Non-pigmented ciliary epithelial cell (primary cell): ENCODE data around the gene LPIN1.

Experiments
- DNase-seq: peaks from one replicate; pipeline ENCODE4 v3.0.0-alpha.2; 2010; ENCODE audit warnings: low read depth

Gene LPIN1, protein sequence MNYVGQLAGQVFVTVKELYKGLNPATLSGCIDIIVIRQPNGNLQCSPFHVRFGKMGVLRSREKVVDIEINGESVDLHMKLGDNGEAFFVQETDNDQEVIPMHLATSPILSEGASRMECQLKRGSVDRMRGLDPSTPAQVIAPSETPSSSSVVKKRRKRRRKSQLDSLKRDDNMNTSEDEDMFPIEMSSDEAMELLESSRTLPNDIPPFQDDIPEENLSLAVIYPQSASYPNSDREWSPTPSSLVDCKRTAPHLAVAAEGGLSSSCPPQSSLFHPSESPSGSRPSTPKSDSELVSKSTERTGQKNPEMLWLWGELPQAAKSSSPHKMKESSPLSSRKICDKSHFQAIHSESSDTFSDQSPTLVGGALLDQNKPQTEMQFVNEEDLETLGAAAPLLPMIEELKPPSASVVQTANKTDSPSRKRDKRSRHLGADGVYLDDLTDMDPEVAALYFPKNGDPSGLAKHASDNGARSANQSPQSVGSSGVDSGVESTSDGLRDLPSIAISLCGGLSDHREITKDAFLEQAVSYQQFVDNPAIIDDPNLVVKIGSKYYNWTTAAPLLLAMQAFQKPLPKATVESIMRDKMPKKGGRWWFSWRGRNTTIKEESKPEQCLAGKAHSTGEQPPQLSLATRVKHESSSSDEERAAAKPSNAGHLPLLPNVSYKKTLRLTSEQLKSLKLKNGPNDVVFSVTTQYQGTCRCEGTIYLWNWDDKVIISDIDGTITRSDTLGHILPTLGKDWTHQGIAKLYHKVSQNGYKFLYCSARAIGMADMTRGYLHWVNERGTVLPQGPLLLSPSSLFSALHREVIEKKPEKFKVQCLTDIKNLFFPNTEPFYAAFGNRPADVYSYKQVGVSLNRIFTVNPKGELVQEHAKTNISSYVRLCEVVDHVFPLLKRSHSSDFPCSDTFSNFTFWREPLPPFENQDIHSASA

DNA sequence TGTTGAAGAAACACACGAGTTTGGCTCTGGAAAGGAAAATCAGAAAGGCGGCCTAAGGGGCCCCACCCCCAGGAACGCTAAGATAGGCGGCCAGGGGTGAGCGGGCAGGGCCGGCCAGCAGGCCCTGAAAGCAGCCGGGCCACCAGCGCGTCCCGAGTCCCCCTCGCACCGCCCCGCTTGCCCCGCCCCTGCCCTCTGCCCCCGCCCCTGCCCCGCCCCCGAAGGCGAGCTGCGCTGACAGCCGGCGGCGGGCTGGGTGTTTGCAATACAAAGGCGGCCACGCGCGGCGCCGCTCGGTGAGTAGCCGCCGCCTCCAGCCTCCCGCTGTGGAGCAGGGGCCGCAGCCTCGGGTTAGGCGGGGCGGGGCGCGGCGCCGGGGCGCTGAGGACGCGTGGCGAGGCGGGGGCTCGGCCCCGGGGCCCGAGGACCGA, at the start of gene LPIN1:
Gene LPIN1 (plus strand): TSS at position 257 of the 431 bp plus-strand sequence. CDS start 18,910 bp downstream, outside the sequence.
- no peak for DNase-seq

DNA sequence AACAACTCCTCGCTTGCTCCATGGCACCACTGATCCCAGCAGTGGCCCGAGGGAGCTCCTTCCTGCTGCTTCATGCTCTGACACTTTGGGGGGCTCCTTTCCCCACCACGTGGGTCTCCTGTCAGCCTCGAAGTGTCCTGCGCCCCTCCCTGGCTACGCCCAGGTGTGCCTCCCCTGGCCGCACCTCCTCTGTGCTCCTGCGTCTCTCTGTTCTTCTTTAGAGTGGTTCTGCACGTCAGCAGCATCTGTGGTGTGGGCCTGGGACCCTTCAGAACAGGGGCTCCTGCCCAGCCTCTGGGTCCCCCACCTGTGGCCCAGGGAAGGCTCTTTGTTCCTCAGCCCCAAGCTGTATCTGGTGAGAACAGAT, 49.7 kb upstream of the LPIN1 start:
- DNase-seq, result no peak

DNA sequence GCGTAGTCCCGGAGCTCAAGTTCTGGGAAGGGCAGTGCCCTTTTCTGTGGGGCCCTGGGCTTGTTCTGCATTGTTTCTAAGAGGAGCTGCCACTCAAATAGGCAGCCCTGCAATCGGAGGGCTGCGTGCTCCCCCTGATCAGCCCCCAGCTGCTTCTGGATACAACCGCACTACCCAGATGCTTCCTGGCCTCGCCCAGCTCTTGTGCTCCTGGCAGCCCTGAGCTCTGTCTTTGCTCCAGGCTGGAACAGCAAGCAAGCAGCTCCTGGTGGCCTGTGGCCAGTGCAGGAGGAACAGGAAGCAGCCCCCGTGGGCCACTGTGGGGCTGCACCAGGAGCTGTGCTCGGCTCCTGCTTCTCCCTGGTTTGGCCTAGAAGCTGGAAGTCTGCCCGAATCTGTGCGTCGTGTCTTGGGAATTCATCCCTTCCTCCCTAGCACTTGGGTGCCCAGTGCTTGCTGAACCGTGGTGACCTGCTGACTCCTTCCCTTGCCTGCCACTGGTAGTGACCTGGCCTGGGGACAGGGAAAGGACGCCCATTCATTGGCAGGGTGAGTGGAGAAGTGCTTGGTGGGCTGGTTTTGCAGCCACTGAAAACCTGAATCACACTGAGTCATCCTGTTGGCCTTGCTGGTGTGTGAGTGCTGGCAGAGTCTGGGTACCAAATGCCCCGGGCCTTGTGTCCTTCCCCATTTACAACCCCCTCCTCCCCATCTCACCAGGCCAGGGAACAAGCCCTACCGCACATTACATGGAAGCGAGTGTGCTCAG, 49.1 kb upstream of the LPIN1 start:
- DNase-seq, result no peak

DNA sequence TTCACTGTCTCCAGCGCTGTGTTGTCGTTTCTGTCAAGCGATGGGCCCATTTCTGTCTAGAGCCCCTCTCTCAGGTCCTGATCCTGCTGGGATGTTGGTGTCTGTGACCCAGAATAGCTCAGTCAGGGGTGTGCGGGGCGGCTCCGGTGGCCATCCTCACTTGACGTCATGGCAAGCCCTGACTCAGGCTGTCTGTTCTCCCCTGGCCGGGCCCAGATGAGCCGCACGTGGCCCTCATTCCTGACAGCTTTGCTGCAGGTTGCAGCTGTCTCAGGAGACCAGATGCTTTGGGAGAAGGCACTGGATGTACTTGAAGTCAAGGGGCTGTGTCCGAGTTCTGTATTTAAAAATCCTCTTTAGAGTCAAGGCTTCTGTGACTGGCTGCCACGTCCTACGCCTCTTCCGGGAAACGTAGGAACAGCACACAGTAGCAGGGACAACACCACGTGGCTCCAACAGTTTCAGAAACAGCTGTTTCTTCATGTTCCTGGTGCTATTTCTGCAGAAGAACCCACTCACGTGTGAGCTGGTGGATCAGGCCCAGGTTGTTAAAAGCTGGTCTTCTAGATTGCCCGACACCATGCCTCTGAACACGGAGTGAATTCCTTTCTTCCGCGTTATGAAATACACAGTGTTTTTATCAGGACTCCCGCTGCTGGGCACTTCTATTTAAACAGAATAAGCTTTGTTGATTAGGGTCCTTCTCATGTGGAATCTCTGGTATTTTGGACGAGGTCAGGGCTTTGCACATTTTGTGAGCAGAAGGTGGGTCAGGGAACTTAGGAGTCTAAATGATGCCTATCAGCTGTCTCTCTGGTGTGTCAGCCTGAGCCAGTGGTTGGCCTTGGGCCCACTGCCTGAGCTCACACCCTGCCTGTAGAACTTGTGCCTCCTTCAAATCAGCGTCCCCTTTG, 48.2 kb upstream of the LPIN1 start:
- DNase-seq, result no peak

DNA sequence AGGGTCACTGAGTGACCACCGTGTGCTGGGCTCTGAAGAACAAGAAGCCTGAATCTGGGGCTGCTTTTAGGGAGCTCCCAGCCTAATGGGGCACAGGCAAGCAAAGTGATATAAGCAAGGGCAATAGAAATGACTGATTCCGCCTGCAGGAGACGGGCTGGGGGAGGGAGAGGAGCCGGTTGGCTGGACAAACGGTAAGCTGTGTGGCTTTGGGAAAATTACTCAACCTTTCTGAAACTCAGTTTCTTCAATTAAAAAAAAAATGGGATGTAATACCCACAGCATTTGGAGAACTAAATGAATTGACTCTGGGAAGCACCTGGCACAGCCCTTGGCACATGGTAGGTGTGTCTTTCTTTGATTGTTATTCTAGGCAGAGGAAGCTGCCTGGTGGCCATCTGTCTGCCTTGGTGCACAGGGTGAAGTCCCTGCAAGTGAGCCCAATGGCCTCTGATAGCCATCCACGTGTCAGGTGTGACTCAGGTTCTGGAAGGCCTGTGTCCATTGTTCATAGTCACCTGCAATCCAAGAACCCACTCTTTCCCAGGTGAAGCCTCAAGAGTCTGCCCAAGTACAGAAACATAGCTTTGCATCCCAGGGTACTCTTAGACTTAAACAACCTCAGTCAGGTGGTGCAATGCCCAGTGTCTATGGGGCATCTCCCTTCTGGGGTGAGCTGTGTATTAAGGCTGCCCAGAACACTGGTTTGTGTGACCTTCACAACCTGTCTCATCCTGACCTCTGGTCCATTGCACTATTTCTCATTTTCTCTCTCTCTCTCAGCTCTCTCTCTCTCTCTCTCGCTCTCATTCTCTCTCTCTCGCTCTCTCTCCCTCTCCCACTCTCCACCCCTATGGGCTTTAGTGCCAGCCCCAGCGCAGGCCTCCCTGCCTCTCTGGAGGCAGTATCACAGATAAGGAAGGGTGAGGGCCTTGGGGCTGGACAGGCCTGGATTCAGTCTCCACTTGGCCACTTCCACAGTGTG, 46.5 kb upstream of the LPIN1 start:
- DNase-seq, result no peak

DNA sequence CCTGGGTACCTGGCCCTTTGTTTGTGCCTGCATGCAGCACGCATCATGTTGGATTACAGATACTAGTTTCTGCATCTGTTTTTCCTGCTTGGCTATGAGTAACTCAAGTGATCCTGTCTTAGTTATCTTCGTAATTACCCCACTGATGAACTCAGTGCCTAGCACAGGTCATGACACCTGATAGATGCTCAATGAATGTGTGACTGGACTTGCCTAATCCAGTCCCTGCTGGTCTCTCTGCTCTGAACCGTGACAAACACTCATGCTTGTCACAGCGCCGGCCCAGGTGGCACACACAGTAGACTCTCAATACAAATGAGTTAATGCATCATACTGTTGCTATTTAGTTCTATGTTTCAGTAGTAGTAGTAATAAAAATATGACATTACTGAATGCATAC, 45.2 kb upstream of the LPIN1 start:
- no peak for DNase-seq

DNA sequence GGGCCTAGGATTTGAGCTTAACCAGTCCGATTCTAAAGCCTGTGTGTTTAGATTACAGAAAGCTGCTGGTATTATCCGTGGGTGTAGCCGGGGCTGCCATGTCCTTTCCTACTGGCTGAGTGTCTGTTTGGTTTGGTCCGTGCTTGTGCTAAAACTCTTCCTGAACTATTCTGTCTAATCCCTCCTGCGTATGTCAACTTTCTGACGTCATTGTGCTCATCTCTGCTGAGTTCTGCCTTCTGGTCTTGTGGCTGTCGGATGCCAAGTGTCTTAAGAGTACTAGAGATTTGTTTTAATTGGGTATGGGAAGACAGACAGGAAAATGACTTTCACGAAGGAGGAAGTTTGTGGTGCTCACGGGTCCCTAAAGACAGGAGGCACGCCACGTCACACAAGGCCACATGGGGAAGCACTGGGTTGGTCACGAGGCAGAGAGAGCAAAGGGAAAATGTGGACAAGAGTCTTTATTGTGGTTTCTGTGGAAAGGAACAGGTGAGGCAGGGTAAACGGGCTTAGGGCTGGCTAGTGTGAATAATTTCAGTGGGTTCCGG, 44.6 kb upstream of the LPIN1 start:
- DNase-seq, result no peak

DNA sequence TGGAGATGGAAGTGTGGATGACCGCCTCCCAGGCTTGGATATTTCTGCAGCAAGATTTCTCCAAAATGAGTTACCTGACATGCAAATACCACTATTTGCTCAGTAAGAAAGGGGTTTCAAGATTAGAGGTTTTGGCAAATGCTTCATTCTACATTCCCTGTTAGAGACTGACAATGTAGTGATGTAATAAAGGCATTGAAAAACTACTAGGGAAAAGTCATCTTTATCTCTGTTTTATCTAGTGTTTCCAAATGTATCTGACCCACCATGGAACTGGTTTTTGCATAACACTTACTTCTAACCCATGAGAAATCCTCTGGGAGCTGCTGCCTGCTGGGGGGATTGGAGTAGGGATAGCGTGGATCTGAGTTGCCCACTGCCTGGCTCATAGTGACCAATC, 43.5 kb upstream of the LPIN1 start:
- DNase-seq, result no peak

DNA sequence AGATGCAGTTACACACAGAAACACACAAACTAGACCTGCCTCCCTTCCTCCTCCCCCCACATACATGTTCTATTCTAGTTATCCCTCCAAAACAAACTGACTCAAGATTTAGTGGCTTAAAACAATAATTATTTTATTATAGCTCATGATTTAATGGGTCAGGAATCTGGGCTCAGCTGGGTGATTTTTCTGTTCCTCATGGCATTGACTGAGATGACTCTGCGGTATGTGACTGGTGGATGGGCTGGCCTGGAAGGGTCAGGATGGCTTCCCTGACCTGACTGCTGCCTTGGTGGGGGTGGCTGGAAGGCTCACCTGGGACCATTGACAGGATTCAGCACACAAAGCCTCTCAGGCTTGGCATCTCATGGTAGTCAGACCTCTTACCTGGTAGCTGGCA, 42.7 kb upstream of the LPIN1 start:
- DNase-seq, result no peak

DNA sequence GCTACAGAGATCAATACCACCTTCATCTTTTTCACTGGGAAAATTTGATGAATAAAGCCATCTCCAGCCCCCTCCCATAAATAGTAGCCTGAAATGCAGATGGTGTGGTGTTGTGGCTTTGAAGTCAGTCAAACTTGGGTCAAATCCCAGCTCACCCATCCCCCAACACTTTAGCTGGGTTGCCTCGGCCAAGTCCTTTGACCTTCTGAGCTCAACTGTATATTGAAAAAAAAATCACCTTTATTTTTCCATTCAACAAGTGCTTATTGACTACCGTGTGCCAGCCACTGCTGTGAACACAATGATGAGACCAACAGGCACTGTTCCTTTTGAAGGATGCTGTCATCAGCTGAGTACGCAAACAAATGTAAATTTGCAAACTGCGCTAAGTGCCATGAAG, 41.4 kb upstream of the LPIN1 start:
- no peak for DNase-seq

DNA sequence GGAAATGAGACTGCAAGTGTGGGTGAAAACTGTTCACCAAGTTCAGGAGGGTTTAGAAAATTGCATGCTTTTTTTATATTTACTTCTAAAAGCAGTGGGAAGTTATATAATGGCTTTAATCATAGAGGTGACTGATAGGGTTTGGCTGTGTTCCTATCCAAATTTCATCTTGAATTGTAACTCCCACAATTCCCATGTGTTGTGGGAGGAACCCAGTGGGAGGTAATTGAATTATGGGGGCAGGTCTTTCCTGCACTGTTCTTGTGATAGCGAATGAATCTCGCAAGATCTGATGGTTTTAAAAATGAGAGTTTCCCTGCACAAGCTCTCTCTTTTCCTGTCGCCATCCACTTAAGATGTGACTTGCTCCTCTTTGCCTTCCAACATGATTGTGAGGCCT, 40.7 kb upstream of the LPIN1 start:
- no peak for DNase-seq

DNA sequence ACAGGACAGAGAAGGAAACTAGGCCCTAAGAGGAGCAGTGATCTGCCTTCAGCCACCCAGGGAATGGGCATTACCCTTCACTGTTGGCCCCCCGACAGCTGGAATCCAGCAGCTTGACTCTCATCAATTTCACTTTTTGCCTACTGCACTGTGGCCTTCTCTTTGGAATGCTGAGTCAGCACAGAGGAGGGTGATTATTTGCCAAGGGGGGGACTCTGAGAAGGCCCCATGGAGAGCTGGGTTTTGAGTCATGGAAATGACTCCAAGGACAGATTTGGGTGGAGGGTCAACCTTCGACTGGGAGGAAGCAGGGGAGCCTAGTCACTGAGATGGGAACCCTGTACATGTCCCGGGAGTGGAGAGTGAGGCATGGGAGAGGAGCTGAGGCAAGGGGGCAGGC, 38.3 kb upstream of the LPIN1 start:
- no peak for DNase-seq

DNA sequence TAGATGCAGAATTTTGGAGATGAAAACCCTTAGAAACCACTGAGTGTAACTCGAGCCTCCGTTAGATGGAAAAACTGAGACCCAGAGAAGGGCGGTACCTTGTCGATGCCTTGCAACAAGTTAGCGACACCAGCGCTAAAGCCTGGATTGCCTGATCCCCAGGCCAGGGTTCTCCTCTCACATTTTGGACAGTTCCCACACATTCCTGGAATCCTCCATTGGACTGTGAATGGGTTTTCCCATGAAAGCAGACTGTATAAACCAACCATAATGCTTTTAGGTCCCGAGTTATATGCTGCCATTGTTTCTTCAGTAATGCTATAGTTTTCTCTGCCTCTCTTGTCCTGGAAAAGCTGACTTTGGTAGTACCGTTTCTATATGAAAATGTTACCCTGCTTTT, 37.1 kb upstream of the LPIN1 start:
- no peak for DNase-seq

DNA sequence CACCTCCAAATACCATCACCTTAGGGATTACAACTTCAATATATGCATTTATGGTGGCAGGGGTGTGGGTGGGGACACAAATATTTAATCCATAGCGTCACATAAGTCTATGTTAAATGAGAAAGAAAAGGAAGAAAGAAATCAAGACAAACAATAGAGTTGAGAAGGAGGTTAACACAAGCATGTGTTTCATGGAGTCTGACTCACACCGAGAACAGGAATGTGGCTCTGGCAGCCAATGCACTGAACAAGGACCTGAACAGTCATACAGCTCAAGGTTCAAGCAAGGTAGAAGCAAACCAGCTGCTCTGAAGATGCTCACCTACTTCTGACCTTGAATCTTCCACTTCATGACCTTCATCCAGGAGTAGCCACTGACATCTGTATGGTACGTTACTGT, 36.2 kb upstream of the LPIN1 start:
- DNase-seq, result peak; percentile 81

DNA sequence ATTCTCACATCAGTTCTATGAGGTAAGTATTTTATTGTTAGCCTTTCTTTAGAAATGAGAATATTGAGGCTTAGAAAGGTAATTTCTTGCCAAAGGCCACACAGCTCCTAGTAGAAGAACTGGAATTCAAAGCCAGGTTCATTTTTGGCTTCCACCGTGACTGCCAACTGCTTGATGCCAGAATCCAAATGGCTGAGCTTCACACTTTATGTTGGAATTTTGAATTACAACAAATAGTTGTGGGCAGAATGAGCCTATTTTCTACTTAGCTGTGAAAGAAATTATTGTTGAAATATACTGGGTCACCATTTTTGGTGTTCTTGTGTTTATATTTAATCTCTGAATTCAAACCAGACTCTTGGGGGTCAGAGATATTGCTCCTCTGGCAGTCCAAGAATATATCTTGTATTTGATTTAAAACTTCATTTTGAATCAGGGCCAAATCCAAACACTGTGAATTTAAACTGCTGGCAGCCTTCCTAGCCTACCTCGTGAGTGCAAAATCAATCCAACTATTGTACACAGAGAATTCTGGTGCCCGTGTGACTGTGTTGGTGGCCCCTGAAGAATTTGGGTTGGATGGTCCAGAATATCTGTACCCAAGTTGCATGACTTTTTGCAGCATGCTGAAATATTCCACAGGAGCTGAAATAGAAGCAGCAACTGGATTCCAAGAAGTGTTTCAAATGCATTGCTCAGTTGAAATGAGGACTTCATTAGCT, 35.6 kb upstream of the LPIN1 start:
- no peak for DNase-seq

DNA sequence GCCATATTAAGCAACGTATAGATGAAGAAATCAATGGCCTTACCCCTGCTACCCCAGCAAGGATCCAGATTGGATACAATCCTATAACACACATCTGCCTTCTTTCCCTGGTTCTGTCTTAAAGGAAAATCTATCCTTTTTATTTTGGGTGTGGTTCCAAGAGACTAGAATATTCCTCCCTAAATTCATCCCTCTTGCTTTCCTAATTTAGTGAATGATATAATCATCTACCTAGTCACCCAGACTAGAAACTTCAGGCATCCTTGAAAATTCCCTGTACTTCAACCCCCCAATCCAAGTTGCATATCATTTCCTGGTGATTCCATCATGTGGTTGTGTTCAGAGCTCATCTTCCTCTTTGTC, 35.1 kb upstream of the LPIN1 start:
- no peak for DNase-seq

DNA sequence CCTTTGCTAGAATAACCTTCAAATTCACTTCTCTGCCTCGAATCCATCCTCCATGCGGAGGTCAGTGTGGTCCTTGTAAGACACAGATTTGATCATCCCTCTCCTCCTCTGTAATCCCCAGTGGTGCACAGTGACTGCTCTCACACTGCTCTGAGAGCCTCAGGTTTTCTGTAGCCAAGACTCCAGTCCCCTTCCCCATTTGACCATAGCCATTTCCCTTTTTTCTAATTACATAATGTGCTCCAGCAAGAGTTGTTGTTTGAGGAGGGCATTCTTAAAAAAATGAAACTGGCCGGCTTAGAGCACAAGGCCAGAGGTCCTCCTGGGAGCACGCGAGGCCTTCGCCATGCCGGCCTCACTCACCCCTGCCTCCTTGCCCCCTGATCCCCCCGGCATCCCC, 34.7 kb upstream of the LPIN1 start:
- no peak for DNase-seq

DNA sequence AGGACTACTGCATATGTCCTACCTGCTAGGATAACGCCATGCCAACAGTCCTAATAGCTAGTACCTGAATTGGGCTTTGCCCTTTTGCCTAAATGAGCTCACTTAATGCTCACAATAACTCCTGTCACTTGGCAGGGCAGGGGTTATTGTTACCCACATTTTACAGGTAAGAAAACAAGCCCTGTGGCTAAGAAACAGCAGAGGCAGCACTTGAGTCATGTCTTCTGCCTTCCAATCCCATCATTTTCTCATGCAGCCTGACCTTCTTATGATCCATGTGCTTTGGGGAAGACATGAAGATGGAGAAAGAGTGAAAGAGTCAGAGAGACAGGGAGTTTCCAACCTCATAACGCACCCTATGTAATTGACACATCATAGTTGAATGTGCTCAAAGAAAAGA, 33.6 kb upstream of the LPIN1 start:
- DNase-seq, result no peak

DNA sequence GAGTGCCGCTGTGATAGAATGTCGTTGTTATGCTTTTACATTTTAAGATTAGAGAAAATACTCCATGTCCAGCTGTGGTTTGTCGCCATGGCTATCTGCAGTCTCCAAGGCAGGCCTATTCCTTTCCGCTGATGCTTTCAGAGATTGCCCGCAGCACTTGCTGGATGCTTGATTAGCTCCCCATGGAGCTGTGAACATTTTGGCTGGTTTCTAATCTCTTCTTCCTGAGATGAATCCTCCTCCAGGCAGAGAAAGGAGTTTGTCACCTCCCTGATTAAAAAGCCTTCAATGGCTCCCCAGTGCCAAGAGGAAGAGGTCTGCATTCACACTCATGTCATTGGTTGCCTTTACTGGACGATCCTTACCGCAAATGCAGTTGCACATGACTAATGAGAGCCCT, 32.6 kb upstream of the LPIN1 start:
- no peak for DNase-seq
